Stomach (tissue), 9 donors: ENCODE measurements around the gene OTOG. TPM values are rescaled to one million over a fixed set of nuclear protein-coding genes. Genes with fewer than 3 reads are reported as not detected.

ENCODE experiments used
- DNase-seq, 2 donors: peaks; one replicate each; pipeline versions ENCODE4 v3.0.0 to v3.0.0-alpha.2; 2013 to 2019
- H3K27ac ChIP-seq, 5 donors: fragments of 200-600 bp in 4 of 5; sonication (generic) in 4 of 5; one replicate each; pipeline ENCODE4 v1.5.1; 2013 to 2019; ENCODE audit warnings: mild to moderate bottlenecking in 1 of 5, moderate library complexity in 1 of 5
- H3K27me3 ChIP-seq, 3 donors: fragments of 200-600 bp; sonication (generic); one replicate each; pipeline ENCODE4 v1.5.1; 2017 to 2019; ENCODE audit warnings: mixed run types in 1 of 3
- H3K36me3 ChIP-seq, 4 donors: fragments of 200-600 bp; sonication (generic); 1 replicate in 3 of 4; 2 replicates in 1 of 4; pipeline ENCODE4 v1.5.1; 2016 to 2019
- H3K4me1 ChIP-seq, 4 donors: fragments of 200-600 bp; sonication (generic); one replicate each; pipeline ENCODE4 v1.5.1; 2016 to 2019
- H3K4me3 ChIP-seq, 4 donors: fragments of 200-600 bp; sonication (generic) in 3 of 4; one replicate each; pipeline ENCODE4 v1.5.1; 2016 to 2019; ENCODE audit warnings: mild to moderate bottlenecking in 1 of 4
- H3K9me3 ChIP-seq, 4 donors: fragments of 200-600 bp; sonication (generic); one replicate each; pipeline ENCODE4 v1.5.1; 2016 to 2019
- EP300 ChIP-seq: sonication (generic); formaldehyde crosslinking; IDR thresholded peaks from one replicate; pipeline ENCODE4 v1.6.1; 2017; ENCODE audit warnings: antibody characterized with exemption
- POLR2A ChIP-seq, 4 donors: fragments of 450-650 bp; IDR thresholded peaks; one replicate each; pipeline ENCODE4 v1.6.1; 2016; ENCODE audit warnings: antibody characterized with exemption in 4 of 4, control low read depth in 2 of 4, mild to moderate bottlenecking in 1 of 4, moderate library complexity in 1 of 4
- POLR2AphosphoS5 ChIP-seq, 3 donors: sonication (generic); formaldehyde crosslinking; IDR thresholded peaks; one replicate each; pipeline ENCODE4 v1.6.1; 2016; ENCODE audit warnings: antibody characterized with exemption in 3 of 3
- WGBS, 5 donors: extraction: QIAGEN DNeasy Blood & Tissue Kit in 3 of 5; methylation state at CpG; one replicate each; pipeline versions ENCODE4 v1.1.5 to v1.1.7; 2013 to 2018; 5-methylcytosine and 5-hydroxymethylcytosine counted together
- intact Hi-C: fragments of 100-400 bp; cut with DNase I; formaldehyde crosslinking; loops from one replicate; pipeline ENCODE4 v1.15.1; 2023; ENCODE audit warnings: low total_unique reads
- polyA plus RNA-seq, 3 donors: library from polyadenylated mRNA; stranded (reverse); fragments of 200-250 nt; gene quantifications; one replicate each; pipeline ENCODE4 v1.2.3, GENCODE V29; 2013
- total RNA-seq, 5 donors: library from RNA; depleted of rRNA; stranded (reverse); fragments of >200 nt; gene quantifications; one replicate each; pipeline versions ENCODE4 v1.1.0 to v1.2.3, GENCODE V29; 2014 to 2016
- TF ChIP-seq, protein P1 (sequence below), 7 experiments: fragments of 450-650 bp in 4 of 7; fragments of 200-600 bp in 3 of 7; sonication (generic) in 3 of 7; IDR thresholded peaks; one replicate each; pipeline ENCODE4 v1.5.1; 2016 to 2019; ENCODE audit warnings: antibody characterized with exemption in 7 of 7, control low read depth in 2 of 7, mild to moderate bottlenecking in 1 of 7
- donor health status: healthy with polysubstance abuse.
- donor health status: Bipolar disorder and iron deficiency.
- donor health status: healthy.

OTOG gene
- total and polyA plus RNA-seq, 8 donors: not detected

DNA sequence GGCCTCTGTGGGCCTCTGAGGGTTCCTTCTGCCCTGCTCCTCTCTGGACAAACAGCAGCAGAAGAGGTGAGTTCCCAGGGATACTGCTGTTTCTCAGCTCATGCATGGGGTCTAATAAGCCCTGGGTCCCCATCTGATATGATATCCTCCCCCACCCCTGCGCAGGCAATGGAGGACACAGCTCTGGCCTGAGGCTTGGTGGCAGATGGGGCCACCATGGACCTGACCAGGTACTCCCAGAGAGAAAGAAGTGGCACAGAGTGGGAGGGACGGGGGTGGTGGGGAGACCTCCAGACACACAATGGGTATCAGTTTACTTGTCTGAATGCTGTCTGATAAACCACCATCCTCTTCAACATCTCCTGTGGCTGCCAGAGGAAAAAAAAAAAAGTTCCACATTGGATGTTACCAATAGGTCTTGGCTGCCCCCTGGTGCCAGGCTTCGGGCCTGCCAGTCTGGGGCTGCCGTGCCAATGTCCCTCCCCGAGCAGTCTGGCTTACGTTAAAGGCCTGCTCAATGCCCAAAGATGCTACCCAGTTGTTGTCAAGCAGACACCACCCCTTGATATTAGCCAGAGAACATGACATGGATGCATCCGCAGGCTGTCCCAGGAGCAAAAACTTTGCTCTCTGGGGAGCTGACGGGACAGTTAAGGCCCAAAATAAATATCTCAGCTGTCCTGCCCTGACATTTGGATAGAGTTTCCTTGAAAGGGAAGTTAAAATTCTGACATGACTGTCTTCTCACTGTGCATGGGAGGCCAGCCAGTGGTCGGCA lies 42.5 kb upstream of the OTOG start:
- H3K36me3 ChIP-seq: peaks cover 0 to 3% (median 0%) of the 10 kb centered on the region in 4 donors
- intact Hi-C loops: loop anchor here (2.0 to 10.0 kb wide), 2 partner anchors 120 to 270 kb away; no protein-coding TSS in a partner anchor
- 31 to 42% (median 33%) methylated on average over 7 to 9 of the region's 9 CpGs for WGBS, 5 donors
- no peaks in the 10 kb centered on the region for H3K4me1 ChIP-seq
- H3K27ac ChIP-seq: no peak overlapping the region
- DNase-seq: peak; percentile 88 to 90
- H3K4me3 ChIP-seq: no peak overlapping the region
- no peaks in the 10 kb centered on the region for H3K9me3 ChIP-seq
- TF ChIP-seq EP300 (no peak), POLR2A (IDR thresholded peaks at IDR 0.05) (no peak), POLR2AphosphoS5 (IDR thresholded peaks at IDR 0.05) (peak in 1 of 3 donors; percentile 8)
- TF ChIP-seq, protein P1, sequence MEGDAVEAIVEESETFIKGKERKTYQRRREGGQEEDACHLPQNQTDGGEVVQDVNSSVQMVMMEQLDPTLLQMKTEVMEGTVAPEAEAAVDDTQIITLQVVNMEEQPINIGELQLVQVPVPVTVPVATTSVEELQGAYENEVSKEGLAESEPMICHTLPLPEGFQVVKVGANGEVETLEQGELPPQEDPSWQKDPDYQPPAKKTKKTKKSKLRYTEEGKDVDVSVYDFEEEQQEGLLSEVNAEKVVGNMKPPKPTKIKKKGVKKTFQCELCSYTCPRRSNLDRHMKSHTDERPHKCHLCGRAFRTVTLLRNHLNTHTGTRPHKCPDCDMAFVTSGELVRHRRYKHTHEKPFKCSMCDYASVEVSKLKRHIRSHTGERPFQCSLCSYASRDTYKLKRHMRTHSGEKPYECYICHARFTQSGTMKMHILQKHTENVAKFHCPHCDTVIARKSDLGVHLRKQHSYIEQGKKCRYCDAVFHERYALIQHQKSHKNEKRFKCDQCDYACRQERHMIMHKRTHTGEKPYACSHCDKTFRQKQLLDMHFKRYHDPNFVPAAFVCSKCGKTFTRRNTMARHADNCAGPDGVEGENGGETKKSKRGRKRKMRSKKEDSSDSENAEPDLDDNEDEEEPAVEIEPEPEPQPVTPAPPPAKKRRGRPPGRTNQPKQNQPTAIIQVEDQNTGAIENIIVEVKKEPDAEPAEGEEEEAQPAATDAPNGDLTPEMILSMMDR (IDR thresholded peaks at IDR 0.05): peak in 5 of 7 experiments; percentile 79 to 94 (median 88)
- H3K27me3 ChIP-seq: peaks cover 0 to 4% (median 0%) of the 10 kb centered on the region in 3 donors

DNA sequence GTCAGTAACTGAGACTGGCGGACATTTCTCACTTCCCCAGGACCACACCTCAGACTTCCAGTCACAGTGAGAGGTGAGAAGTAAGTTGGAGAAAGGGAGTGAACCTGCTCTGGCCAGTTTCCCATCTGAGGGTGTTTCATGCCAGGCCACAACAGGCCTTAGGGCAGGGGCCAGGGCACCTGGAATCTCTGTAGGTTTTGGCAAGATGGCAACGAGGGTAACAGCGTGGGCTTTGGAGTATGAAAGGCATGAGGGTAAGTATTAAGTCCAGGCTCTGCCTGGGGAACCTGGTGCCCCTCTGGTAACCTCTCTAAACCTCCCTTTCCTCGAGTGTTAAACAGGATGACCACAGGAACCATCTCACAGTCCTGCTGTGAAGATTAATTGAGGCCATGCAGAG lies 41.9 kb upstream of the OTOG start:
- H3K4me1 ChIP-seq: no peaks in the 10 kb centered on the region
- no peak for DNase-seq
- H3K9me3 ChIP-seq: no peaks in the 10 kb centered on the region
- peaks cover 0 to 3% (median 0%) of the 10 kb centered on the region in 4 donors for H3K36me3 ChIP-seq
- no peak overlapping the region for H3K27ac ChIP-seq
- TF ChIP-seq, protein P1 (IDR thresholded peaks at IDR 0.05): no peak
- TF ChIP-seq POLR2A (IDR thresholded peaks at IDR 0.05) (no peak), POLR2AphosphoS5 (IDR thresholded peaks at IDR 0.05) (no peak), EP300 (no peak)
- no peaks in the 10 kb centered on the region for H3K27me3 ChIP-seq
- intact Hi-C loops: loop anchor here (2.0 to 10.0 kb wide), 2 partner anchors 120 to 270 kb away; no protein-coding TSS in a partner anchor
- 57 to 84% (median 67%) methylated on average over 4 of the region's 4 CpGs for WGBS, 5 donors
- no peak overlapping the region for H3K4me3 ChIP-seq

DNA sequence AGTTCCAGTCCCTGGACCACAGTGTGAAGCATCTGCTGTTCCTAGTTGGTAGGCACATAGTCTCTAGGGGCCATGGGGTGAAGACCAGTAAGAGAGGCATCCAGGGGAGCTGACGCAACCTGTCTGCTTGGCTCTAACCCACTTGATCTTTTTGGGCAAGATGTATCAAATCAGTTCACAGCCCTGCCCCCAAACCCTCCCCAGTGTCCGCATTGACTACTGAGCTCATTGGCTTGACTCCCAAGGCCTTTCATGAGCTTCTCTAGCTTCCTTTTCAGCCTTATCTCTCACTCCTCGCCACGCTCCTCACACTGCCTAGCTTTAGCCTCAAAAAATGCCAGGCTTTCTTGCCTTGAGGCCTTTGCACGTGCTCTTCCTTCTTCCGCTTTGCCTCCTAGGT lies 40.7 kb upstream of the OTOG start:
- 78 to 86% (median 79%) methylated on average over 6 of the region's 6 CpGs for WGBS, 5 donors
- Histone ChIP-seq H3K4me3 (no peak overlapping the region), H3K4me1 (no peaks in the 10 kb centered on the region), H3K27ac (no peak overlapping the region), H3K36me3 (peaks cover 0 to 3% (median 0%) of the 10 kb centered on the region in 4 donors), H3K27me3 (no peaks in the 10 kb centered on the region), H3K9me3 (no peaks in the 10 kb centered on the region)
- TF ChIP-seq POLR2A (IDR thresholded peaks at IDR 0.05) (no peak), POLR2AphosphoS5 (IDR thresholded peaks at IDR 0.05) (no peak), EP300 (no peak)
- TF ChIP-seq, protein P1 (IDR thresholded peaks at IDR 0.05): no peak
- intact Hi-C loops: loop anchor here (10.0 kb wide), 1 partner anchor 272 kb away; no protein-coding TSS in a partner anchor
- no peak for DNase-seq

DNA sequence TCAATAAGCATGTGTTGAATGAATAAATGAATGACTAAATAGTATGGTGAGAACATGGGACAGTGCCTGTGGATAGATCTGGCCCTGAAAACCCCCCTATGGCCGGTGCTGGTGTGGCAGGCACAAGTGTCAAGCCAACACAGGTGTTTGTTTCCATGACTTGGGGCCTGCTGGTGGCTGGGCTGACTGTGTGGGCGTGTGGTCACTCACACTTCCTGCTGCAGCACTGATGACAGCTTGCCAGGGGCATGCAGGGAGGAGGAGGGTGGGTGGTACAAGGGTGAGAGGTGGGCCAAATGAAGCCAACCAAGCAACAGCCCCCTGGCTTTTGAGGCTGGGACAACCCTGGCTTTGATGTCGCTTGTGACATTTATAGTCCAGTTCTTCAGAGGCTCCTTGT lies 40.1 kb upstream of the OTOG start:
- Histone ChIP-seq H3K4me3 (no peak overlapping the region), H3K9me3 (no peaks in the 10 kb centered on the region), H3K27ac (no peak overlapping the region), H3K4me1 (no peaks in the 10 kb centered on the region), H3K27me3 (no peaks in the 10 kb centered on the region), H3K36me3 (peaks cover 0 to 3% (median 0%) of the 10 kb centered on the region in 4 donors)
- TF ChIP-seq, protein P1 (IDR thresholded peaks at IDR 0.05): no peak
- TF ChIP-seq POLR2A (IDR thresholded peaks at IDR 0.05) (no peak), EP300 (no peak), POLR2AphosphoS5 (IDR thresholded peaks at IDR 0.05) (no peak)
- WGBS, 5 donors: 55 to 69% (median 58%) methylated on average over 2 to 3 of the region's 3 CpGs
- DNase-seq: no peak
- intact Hi-C loops: loop anchor here (10.0 kb wide), 1 partner anchor 272 kb away; no protein-coding TSS in a partner anchor
